Suprapubic skin (tissue), 4 donors: ENCODE measurements around the gene LMNB1. TPM values are rescaled to one million over a fixed set of nuclear protein-coding genes. Genes with fewer than 3 reads are reported as not detected.

Source experiments
- DNase-seq, 2 donors: peaks; one replicate each; pipeline ENCODE4 v3.0.0-alpha.2; 2019; ENCODE audit warnings: low spot score in 2 of 2
- H3K27ac ChIP-seq: fragments of 200-600 bp; sonication (generic); one replicate; pipeline ENCODE4 v1.5.1; 2019
- H3K27me3 ChIP-seq: fragments of 200-600 bp; sonication (generic); one replicate; pipeline ENCODE4 v1.5.1; 2019
- H3K36me3 ChIP-seq: fragments of 200-600 bp; sonication (generic); one replicate; pipeline ENCODE4 v1.5.1; 2019
- H3K4me1 ChIP-seq: fragments of 200-600 bp; sonication (generic); one replicate; pipeline ENCODE4 v1.5.1; 2019
- H3K4me3 ChIP-seq: fragments of 200-600 bp; sonication (generic); one replicate; pipeline ENCODE4 v1.5.1; 2019; ENCODE audit warnings: mild to moderate bottlenecking
- H3K9me3 ChIP-seq: fragments of 200-600 bp; sonication (generic); one replicate; pipeline ENCODE4 v1.5.1; 2019
- EP300 ChIP-seq: sonication (generic); formaldehyde crosslinking; IDR thresholded peaks from one replicate; pipeline ENCODE4 v1.6.1; 2017; ENCODE audit warnings: antibody characterized with exemption
- POLR2A ChIP-seq, 2 donors: fragments of 450-650 bp; IDR thresholded peaks; one replicate each; pipeline ENCODE4 v1.6.1; 2017; ENCODE audit warnings: antibody characterized with exemption in 2 of 2, mild to moderate bottlenecking in 2 of 2, moderate library complexity in 2 of 2
- POLR2AphosphoS5 ChIP-seq, 3 donors: sonication (generic); formaldehyde crosslinking; IDR thresholded peaks; one replicate each; pipeline ENCODE4 v1.6.1; 2017; ENCODE audit warnings: antibody characterized with exemption in 3 of 3
- WGBS: methylation state at CpG from one replicate; pipeline ENCODE4 v1.1.5; 2018; 5-methylcytosine and 5-hydroxymethylcytosine counted together
- total RNA-seq, 4 donors: library from RNA; depleted of rRNA; stranded (reverse); fragments of >200 nt; gene quantifications; one replicate each; pipeline ENCODE4 v1.1.0, GENCODE V29; 2016
- TF ChIP-seq, protein P1 (sequence below), 2 donors: fragments of 200-600 bp in 1 of 2; fragments of 450-650 bp in 1 of 2; sonication (generic) in 1 of 2; IDR thresholded peaks; one replicate each; pipeline ENCODE4 v1.5.1; 2016 to 2019; ENCODE audit warnings: antibody characterized with exemption in 2 of 2, mild to moderate bottlenecking in 1 of 2, moderate library complexity in 1 of 2

Gene LMNB1
- total RNA-seq, 4 donors from 2014 or later, result 12.1 to 18.3 (median 14.6) TPM

DNA sequence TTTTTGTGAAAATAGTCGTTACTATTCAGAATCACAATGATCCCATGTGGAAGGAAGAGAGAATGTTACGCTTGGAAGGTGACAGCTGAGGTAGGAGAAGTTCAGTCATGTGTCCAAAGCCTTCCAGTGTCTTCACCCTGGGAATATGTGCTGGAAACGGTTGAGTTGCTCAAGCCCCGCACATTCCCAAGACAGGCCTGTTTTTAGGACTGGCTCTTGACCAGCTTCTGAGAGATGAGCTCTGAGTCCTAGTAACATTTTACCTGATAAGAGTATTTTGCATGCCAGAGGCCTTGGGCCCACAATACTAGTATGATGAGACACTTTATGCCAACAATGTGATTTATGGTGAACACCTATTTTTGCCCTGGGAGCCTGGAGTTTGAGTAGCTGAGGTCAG is 101.7 kb downstream of the LMNB1 start:
- DNase-seq, result no peak
- WGBS, result 93% methylated on average over 4 of the region's 4 CpGs
- TF ChIP-seq EP300 (no peak), POLR2A (IDR thresholded peaks at IDR 0.05) (no peak), POLR2AphosphoS5 (IDR thresholded peaks at IDR 0.05) (no peak)
- TF ChIP-seq, protein P1, sequence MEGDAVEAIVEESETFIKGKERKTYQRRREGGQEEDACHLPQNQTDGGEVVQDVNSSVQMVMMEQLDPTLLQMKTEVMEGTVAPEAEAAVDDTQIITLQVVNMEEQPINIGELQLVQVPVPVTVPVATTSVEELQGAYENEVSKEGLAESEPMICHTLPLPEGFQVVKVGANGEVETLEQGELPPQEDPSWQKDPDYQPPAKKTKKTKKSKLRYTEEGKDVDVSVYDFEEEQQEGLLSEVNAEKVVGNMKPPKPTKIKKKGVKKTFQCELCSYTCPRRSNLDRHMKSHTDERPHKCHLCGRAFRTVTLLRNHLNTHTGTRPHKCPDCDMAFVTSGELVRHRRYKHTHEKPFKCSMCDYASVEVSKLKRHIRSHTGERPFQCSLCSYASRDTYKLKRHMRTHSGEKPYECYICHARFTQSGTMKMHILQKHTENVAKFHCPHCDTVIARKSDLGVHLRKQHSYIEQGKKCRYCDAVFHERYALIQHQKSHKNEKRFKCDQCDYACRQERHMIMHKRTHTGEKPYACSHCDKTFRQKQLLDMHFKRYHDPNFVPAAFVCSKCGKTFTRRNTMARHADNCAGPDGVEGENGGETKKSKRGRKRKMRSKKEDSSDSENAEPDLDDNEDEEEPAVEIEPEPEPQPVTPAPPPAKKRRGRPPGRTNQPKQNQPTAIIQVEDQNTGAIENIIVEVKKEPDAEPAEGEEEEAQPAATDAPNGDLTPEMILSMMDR (IDR thresholded peaks at IDR 0.05), result no peak
- Histone ChIP-seq H3K4me1 (no peaks in the 10 kb centered on the region), H3K36me3 (no peaks in the 10 kb centered on the region), H3K9me3 (no peaks in the 10 kb centered on the region), H3K27ac (no peak overlapping the region), H3K27me3 (no peaks in the 10 kb centered on the region), H3K4me3 (no peak overlapping the region)

DNA sequence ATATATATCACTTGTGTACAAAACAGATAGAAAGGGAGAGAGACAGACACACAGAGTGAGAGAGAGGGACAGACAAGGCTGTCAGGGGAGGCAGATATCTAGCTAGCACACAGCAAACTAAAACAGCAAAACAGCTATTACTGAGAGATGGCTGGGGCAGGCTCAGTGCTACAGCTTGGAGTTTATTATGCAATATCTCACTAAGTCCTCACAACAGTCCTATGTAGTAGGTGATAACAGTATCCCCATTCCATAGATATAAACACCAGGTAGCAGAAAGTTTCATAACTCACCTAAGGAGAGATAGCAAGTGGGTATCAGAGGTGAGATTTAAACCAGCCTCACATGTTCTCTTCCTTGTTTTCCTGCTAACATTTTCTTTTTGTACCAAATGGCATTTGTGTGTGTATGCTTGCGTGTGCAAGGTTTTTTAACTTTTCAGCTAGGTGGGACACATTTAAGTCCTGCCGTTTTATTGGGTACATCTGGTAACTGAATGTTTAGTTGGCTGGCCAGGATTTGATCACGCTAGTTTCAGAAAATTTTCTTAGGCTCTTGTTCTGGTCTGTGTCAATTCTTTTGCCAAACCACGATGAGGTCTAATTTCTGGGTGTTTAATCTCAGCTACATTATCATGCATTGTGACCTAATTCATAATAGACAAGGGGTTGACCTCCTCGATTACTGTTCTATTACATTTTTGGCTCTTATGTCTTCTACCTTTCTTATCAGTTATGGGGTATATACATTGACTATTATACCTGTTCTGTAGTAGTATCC is 105.1 kb downstream of the LMNB1 start:
- H3K36me3 ChIP-seq, result no peaks in the 10 kb centered on the region
- no peaks in the 10 kb centered on the region for H3K27me3 ChIP-seq
- no peak overlapping the region for H3K4me3 ChIP-seq
- TF ChIP-seq, protein P1 (IDR thresholded peaks at IDR 0.05), result no peak
- TF ChIP-seq EP300, result no peak
- no peak for TF ChIP-seq POLR2A (IDR thresholded peaks at IDR 0.05)
- no peak for TF ChIP-seq POLR2AphosphoS5 (IDR thresholded peaks at IDR 0.05)
- H3K9me3 ChIP-seq, result no peaks in the 10 kb centered on the region
- WGBS, result 69% methylated on average over 5 of the region's 5 CpGs
- no peak overlapping the region for H3K27ac ChIP-seq
- DNase-seq, result no peak
- H3K4me1 ChIP-seq, result no peaks in the 10 kb centered on the region

DNA sequence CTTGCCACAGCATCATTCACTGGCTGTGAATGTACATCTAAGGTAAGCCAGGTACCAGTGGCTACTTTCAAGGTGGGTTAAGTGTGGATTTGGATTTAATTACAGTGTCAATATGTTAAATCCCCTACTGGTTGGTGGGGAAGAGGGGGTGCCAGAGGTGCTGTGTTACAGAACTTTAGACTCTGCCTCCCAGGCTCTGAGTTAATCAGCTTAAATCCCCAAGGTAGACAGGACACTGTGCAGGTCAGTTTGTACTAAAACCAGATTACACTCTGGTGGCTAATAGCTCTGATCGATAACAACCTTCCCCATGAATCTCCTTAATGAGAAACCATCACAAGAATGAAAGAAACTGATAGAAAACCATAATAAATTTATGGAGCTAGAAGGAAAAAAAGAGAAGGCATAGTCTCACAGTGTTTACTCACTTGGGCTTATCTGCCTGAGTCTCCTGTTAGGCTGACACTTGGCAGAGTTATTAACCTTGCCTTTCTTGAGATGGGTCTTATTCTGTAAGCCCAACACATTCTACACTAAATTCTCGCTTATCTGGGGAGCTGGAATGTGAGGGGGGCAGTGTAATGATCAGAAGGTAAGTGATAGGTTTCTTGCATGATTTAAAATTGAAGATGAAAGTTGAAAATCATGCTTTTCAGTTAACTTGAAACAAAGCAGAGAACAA is 106.8 kb downstream of the LMNB1 start:
- Histone ChIP-seq H3K9me3 (no peaks in the 10 kb centered on the region), H3K4me1 (no peaks in the 10 kb centered on the region), H3K4me3 (no peak overlapping the region), H3K27ac (no peak overlapping the region), H3K36me3 (no peaks in the 10 kb centered on the region), H3K27me3 (no peaks in the 10 kb centered on the region)
- no peak for TF ChIP-seq EP300
- no peak for TF ChIP-seq POLR2A (IDR thresholded peaks at IDR 0.05)
- TF ChIP-seq, protein P1 (IDR thresholded peaks at IDR 0.05), result no peak
- no peak for TF ChIP-seq POLR2AphosphoS5 (IDR thresholded peaks at IDR 0.05)
- DNase-seq, result no peak
- WGBS, result 75% methylated on average over 2 of the region's 2 CpGs

DNA sequence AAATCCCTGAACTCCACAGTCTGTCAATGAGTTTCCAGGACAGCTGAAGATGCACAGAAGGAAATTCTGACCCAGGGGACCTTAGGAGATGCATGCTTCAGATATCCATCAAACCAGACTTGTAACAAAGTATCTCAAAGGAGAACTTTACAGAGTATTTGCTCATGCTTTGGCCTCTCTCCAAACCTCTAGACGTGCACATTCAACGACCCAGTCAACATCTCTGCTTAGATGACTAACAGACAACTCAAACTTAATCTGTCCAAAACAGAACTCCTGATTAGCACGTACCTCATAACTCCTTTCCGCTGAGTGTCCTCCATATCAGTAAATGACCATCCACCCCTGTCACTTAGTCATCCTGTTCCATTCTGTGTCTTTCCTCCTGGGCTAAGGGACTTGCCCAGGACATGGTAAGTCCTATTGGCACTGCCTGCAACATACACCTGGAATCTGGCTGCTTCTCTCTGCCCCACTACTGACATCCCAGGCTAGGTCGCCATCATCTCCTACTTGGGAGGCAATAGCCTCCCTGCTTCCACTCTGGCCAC is 107.4 kb downstream of the LMNB1 start:
- Histone ChIP-seq H3K36me3 (no peaks in the 10 kb centered on the region), H3K27me3 (no peaks in the 10 kb centered on the region), H3K27ac (no peak overlapping the region), H3K9me3 (no peaks in the 10 kb centered on the region), H3K4me1 (no peaks in the 10 kb centered on the region), H3K4me3 (no peak overlapping the region)
- 52% methylated on average over 5 of the region's 5 CpGs for WGBS
- TF ChIP-seq POLR2AphosphoS5 (IDR thresholded peaks at IDR 0.05) (no peak), EP300 (no peak), POLR2A (IDR thresholded peaks at IDR 0.05) (no peak)
- TF ChIP-seq, protein P1 (IDR thresholded peaks at IDR 0.05), result no peak
- no peak for DNase-seq

Other genes with a start within 250 kb of the LMNB1 start
- gene ALDH7A1, start 181.9 kb upstream of the LMNB1 start, total RNA-seq, result 10 to 100 TPM; 28.5 to 71.2 (median 43.5) TPM
- 10 to 100 TPM; 21.8 to 55.2 (median 30.2) TPM for gene PHAX, start 176.2 kb upstream of the LMNB1 start, total RNA-seq